HepG2 (cell line): Measurements from ENCODE around the gene SYS1. TPM values are rescaled to one million over a fixed set of nuclear protein-coding genes. Genes with fewer than 3 reads are reported as not detected.

Experiments used
- ATF6 ChIP-seq: sonication (generic); formaldehyde crosslinking; conservative IDR thresholded peaks from 2 replicates; pipeline ENCODE4 v1.4.0; 2020; ENCODE audit warnings: missing genetic modification reagents
- BCL3 ChIP-seq: sonication (generic); formaldehyde crosslinking; IDR thresholded peaks from 2 replicates; pipeline ENCODE4 v1.5.1; 2020; ENCODE audit warnings: mild to moderate bottlenecking, missing genetic modification reagents, moderate library complexity
- CEBPB ChIP-seq: IDR thresholded peaks from 2 replicates; pipeline ENCODE4 v1.6.1; 2011; ENCODE audit warnings: low read depth, low read length, improper control_type of control experiment, borderline replicate concordance
- EHMT2 ChIP-seq: fragments of 200-600 bp; sonication (generic); IDR thresholded peaks from 2 replicates; pipeline ENCODE4 v1.7.0; 2017; ENCODE audit warnings: antibody characterized with exemption, low read depth, low read length, borderline replicate concordance
- EZH2 ChIP-seq: conservative IDR thresholded peaks from 2 replicates; pipeline ENCODE4 v1.6.1; 2012; ENCODE audit warnings: mild to moderate bottlenecking, low read depth, low read length, moderate library complexity
- FOSL1 ChIP-seq: sonication (generic); formaldehyde crosslinking; IDR thresholded peaks from 2 replicates; pipeline ENCODE4 v1.9.0; 2021; ENCODE audit warnings: missing genetic modification reagents, borderline replicate concordance
- GPN1 ChIP-seq: sonication (generic); formaldehyde crosslinking; IDR thresholded peaks from 2 replicates; pipeline ENCODE4 v1.5.1; 2020; ENCODE audit warnings: missing genetic modification reagents, borderline replicate concordance
- KDM6A ChIP-seq: IDR thresholded peaks from 2 replicates; pipeline ENCODE4 v1.6.1; 2016; ENCODE audit warnings: low read depth
- KLF11 ChIP-seq: IDR thresholded peaks from 2 replicates; pipeline ENCODE4 v1.6.1; 2016; ENCODE audit warnings: missing compliant biosample characterization
- MIXL1 ChIP-seq: IDR thresholded peaks from 2 replicates; pipeline ENCODE4 v1.6.1; 2016
- SP2 ChIP-seq: sonication (generic); formaldehyde crosslinking; IDR thresholded peaks from 2 replicates; pipeline ENCODE4 v1.5.1; 2020; ENCODE audit warnings: mild to moderate bottlenecking, missing genetic modification reagents
- TEAD3 ChIP-seq: optimal IDR thresholded peaks from 2 replicates; pipeline ENCODE3; 2016; ENCODE audit warnings: borderline replicate concordance
- ZBTB2 ChIP-seq: sonication (generic); formaldehyde crosslinking; IDR thresholded peaks from 2 replicates; pipeline ENCODE4 v1.8.0; 2022; ENCODE audit warnings: low read depth, missing genetic modification reagents
- ZNF18 ChIP-seq: sonication (generic); formaldehyde crosslinking; IDR thresholded peaks from 2 replicates; pipeline ENCODE4 v1.8.0; 2022; ENCODE audit warnings: mild to moderate bottlenecking, missing genetic modification reagents; ENCODE audit not compliant: insufficient replicate concordance
- ZNF674 ChIP-seq: sonication (generic); formaldehyde crosslinking; IDR thresholded peaks from 2 replicates; pipeline ENCODE4 v1.5.0; 2020; ENCODE audit warnings: low read depth, mild to moderate bottlenecking, missing genetic modification reagents
- ZNF746 ChIP-seq: sonication (generic); formaldehyde crosslinking; IDR thresholded peaks from 2 replicates; pipeline ENCODE4 v1.8.0; 2022; ENCODE audit warnings: mild to moderate bottlenecking, missing genetic modification reagents
- ZNF781 ChIP-seq: sonication (generic); formaldehyde crosslinking; IDR thresholded peaks from 2 replicates; pipeline ENCODE4 v1.5.1; 2020; ENCODE audit warnings: borderline replicate concordance, mild to moderate bottlenecking, missing genetic modification reagents; ENCODE audit errors: not compliant biosample characterization
- ZSCAN29 ChIP-seq: sonication (generic); formaldehyde crosslinking; conservative IDR thresholded peaks from 2 replicates; pipeline ENCODE4 v1.4.0; 2020; ENCODE audit warnings: mild to moderate bottlenecking, missing genetic modification reagents
- polyA plus RNA-seq, 8 experiments: library from polyadenylated mRNA; depleted of rRNA in 3 of 8; stranded (reverse) in 7 of 8; unstranded in 1 of 8; fragments of >200 nt; fragmentation: Illumina TruSeq in 4 of 8; extraction: Trizol in 4 of 8; gene quantifications; 2 replicates each; pipeline versions ENCODE4 v1.2.1 to v1.2.3, GENCODE V29; 2011 to 2016; ENCODE audit warnings: low read depth in 4 of 8, missing spikeins in 1 of 8, mixed read lengths in 1 of 8; ENCODE audit not compliant: insufficient read depth in 1 of 8
- total RNA-seq, 5 experiments: library from RNA; depleted of rRNA; stranded (reverse); fragments of >200 nt; fragmentation: Illumina TruSeq; extraction: Trizol; gene quantifications; 2 replicates each; pipeline ENCODE4 v1.2.3, GENCODE V29; 2016; ENCODE audit warnings: low read depth in 1 of 5

Gene SYS1
- total and polyA plus RNA-seq, 2 of the 13 experiments (the other 11 are each of a cell fraction or from before 2014, with no cell fraction given) = 38.3 to 65.6 TPM

GRCh38 chr20:45343532-45344167 lies 19.3 kb upstream of the SYS1 start (continued):
- TF ChIP-seq TEAD3 (CRISPR knock-in tag) (no peak), ZNF674 (no peak), BCL3 (CRISPR knock-in tag) (no peak), ZNF18 (no peak), KLF11 (CRISPR knock-in tag) (no peak; the same call in 1 of the 2 replicates), SP2 (CRISPR knock-in tag) (no peak), ZNF781 (CRISPR knock-in tag) (no peak), KDM6A (CRISPR knock-in tag) (peak; percentile 33; the same call in 1 of the 2 replicates), FOSL1 (CRISPR knock-in tag) (no peak), ZNF746 (CRISPR knock-in tag) (no peak), EZH2 (no peak), EHMT2 (no peak), MIXL1 (CRISPR knock-in tag) (peak; percentile 71; the same call in 1 of the 2 replicates), CEBPB (0 out of 2 replicates have a peak, but pooled peaks have one; percentile 10), ATF6 (CRISPR knock-in tag) (peak; percentile 43; the same call in 1 of the 2 replicates), ZSCAN29 (CRISPR knock-in tag) (peak; percentile 85; the same call in 1 of the 2 replicates), GPN1 (CRISPR knock-in tag) (no peak), ZBTB2 (CRISPR knock-in tag) (no peak)
